GM15510 (cell line): Measurements from ENCODE around the gene POLRMT.

ENCODE experiments used
- POLR2A ChIP-seq: IDR thresholded peaks from 3 replicates; pipeline ENCODE4 v1.6.1; 2011; ENCODE audit warnings: borderline replicate concordance; ENCODE audit not compliant: insufficient read length; ENCODE audit errors: extremely low read depth

The POLRMT gene

GRCh38 chr19:641702-642101, 8.4 kb upstream of the POLRMT start:
- no peak for TF ChIP-seq POLR2A

- TF ChIP-seq POLR2A = no peak
Observed at GRCh38 chr19:640606-641189, 7.4 kb upstream of the POLRMT start.

DNA sequence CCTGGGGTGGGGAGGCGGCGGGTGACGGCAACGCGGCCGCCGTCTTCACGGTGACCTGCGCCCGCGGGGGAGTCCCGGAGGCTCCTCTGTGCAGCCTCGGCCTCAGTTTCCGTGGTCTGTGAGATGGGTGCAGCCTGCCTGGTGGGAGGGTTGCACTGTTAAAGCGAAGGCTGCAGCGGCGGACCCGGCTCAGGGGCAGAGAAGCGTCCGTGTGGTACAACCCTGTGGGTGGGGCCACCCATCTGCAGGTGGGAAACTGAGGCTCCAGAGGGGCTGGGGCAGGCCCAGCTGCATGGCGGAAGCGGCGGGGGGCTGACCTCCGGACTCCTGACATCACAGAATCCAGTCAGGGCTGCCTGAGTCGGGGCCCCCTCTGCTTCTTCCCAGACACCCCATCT, 6.8 kb upstream of the POLRMT start:
- TF ChIP-seq POLR2A = no peak

- no peak for TF ChIP-seq POLR2A
Observed at GRCh38 chr19:639253-640160, 6.2 kb upstream of the POLRMT start, which contains the start of gene FGF22. Gene FGF22 (plus strand): TSS chr19:639879. CDS start chr19:639926, 47 bp downstream.

DNA sequence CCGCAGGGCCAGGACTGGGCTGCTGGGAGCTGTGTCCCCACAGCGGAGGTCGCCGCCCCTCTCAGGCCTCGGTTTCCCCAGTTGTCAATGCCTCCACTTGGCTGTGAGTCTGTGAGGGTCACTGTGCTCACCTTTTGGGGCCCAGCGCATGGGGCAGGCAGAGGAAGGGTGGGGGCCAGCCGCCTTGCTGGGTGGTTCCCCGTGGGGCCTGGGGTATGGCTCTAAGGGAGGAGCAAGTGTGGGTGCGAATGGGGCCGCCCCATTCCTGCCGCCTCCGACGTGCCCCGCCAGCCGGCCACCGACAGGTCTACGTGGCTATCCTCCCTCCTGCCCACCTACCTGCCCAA, 5.5 kb upstream of the POLRMT start:
- no peak for TF ChIP-seq POLR2A

- no peak for TF ChIP-seq POLR2A
Observed at GRCh38 chr19:634975-635652, 1.8 kb upstream of the POLRMT start.

- TF ChIP-seq POLR2A = no peak
Observed at GRCh38 chr19:633786-634639, 676 bp upstream of the POLRMT start.

GRCh38 chr19:632579-633067, 714 bp downstream of the POLRMT start:
- no peak for TF ChIP-seq POLR2A

DNA sequence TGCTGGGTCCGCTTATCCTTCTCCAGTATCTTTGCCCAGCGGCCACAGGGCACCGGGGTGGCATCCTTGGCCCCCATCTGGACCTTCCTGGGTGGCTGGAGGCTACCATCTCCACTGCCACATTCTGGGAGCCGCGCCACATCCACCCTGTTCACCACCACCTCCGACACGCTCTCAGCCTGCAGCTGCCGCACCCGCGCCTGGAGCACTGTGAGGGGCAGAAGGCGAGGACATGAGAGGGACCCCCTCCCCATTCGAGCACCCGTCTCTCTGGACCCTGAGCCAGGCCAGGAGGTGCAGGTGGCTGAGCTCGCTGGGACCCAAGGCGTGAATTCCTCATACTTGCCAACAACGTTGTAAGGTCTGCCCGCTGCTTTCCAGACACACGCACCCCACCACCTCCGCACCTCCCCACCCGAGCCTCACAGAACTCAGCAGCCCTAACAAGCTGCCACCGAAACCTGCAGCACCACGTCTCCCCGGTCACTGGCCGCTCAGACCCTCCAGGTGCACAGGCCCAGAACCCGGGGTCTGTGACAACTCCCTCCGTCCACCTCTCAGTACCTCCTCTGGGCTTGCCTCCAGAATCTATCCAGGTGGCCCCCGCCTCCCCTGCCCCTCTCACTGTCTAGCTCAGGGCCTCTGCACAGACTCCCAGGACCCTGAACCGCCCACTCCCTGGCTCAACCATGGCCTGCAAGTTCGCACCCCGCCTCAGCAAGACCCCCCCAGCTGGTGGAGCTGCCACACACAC, 3.2 kb downstream of the POLRMT start:
- no peak for TF ChIP-seq POLR2A

DNA sequence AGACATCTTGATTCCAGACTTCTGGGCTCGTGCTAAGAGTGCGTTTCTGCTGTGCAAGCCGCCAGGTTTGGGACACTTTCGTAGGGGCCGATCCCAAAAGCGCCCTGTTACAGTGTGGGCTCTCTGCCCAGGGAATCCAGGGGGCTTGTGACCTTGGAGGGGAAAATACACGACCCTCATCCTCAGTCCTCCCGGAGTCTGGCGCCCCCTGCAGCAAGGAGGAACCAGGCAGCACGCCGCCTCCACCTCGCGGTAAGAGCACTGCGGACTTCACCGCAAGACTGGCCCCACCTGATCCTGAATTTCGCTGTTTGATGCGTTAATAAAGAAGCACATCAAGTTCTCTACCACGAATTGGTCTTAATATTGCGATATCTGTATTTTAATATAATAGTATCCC, 5.2 kb downstream of the POLRMT start:
- no peak for TF ChIP-seq POLR2A

DNA sequence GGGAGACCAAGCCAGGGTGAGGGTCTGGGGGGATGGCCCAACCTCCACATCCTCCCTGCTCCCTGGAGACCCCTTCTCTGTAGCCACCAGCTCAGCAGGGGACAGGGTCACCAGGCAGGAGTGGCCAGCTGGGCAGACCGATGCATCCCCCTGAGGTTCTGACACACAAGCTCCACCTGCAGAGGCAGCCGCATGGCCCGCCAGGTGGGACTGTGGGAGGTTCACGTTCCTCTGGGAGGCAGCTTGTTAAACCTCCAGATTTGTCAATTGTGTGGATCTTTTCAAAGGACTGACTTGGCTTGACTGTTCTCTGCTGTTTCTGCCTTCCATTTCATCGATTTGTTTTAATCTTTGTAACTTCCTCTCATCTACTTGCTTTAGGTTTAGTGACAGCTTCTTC, 8.1 kb downstream of the POLRMT start:
- no peak for TF ChIP-seq POLR2A

DNA sequence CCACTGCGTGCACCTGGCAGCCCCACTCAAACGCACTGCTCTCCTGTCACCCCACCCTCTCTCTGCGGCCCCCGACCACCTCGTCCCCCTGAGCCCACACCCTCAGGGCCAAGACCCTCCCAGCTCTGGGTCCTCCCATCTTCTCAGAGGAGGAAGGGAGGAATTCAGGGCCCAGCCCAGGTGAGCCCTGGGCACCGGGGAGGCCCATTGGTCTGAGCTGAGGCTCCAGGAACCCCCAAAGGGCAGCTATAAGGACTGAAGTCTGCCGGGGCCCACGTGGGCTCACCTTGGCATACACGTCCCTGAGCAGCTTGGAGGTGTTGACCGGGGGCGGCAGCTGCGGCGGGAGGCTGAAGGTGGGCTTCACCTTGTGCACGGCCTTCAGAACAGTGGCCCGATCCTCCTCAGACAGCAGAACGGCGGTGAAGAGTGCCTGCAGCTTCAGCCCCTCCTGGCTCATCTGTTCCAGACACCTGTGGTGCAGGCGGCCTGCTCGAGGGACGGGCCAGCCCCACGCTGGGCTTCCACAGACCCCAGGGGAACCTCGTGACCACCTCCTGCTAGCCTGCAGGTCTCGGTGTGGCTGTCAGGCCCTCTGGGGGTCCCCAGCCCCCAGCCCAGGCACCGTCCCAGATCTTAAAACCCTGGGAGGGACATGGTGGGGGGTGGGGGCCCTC, 8.8 kb downstream of the POLRMT start:
- no peak for TF ChIP-seq POLR2A

DNA sequence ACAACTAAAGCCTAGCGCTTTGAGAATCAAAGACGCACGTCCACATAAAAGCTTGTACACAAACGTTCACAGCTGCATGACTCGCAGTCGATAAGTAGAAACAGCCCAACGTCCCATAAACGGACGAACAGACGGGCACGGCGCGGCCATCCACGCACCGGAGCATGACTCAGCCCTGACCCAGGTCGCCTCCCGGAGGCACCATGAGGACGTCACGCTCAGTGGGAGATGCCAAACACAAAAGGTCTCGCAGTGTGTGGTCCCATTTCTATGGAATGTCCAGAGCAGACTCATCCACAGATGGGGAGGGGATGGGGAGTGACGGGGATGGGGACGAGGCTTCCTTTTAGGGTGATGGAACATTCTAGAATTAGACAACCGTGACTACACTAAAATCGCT, 9.4 kb downstream of the POLRMT start:
- TF ChIP-seq POLR2A = no peak
